Measurements from ENCODE around the gene MBTD1. TPM values are rescaled to one million over a fixed set of nuclear protein-coding genes. Genes with fewer than 3 reads are reported as not detected.
A peak's percentile ranks its signal among the peaks of the same experiment; 100 is the strongest.

Gene MBTD1
- total and polyA plus RNA-seq, 9 of the 15 experiments (the other 6 are each of a cell fraction or from before 2014, with no cell fraction given): 2.1 to 26.3 (median 13.3) TPM

DNA sequence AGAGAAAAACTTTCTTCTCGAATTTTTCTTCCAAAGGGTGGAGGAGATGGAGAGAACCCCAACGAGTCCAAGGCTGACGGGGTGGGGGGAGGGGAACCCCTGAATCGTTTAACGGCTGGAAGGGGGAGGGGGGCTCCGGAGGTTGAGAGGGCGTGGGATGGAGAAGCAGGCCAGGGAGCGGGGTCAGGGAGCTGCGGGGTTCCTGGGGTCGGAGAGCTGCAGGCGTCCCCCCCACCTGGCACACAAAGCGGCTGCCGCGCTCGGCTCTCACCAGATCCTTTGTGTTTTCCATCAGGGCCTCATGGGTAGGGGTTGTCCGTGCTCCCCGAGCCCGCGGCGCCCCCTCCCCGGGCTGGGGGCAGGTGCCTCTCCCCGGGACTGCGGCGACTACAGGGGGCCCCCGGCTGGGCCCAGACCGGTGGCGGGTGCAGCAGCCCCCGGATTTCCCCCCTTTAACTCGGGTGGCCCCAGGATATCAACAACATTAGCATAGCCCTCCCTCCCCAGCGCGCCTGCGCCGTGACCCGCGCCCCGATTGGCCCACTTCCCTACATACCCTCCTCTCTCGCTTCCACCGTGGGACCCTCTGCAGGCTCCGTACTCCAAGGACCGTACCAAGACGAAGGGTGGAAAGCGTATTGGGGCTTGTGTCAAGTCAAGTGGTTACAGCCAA lies at the start of gene MBTD1 (continued):
- TF ChIP-seq THRA (IDR thresholded peaks at IDR 0.05) (no peak), TARDBP (IDR thresholded peaks at IDR 0.05) (0 out of 2 replicates have a peak, but pooled peaks have one; percentile 41), SAP30 (IDR thresholded peaks at IDR 0.05; ENCODE audit: borderline replicate concordance, insufficient read depth, low read depth, low read length, poor library complexity, severe bottlenecking) (peak; percentile 17), TAF1 (IDR thresholded peaks at IDR 0.05; ENCODE audit: control insufficient read depth, extremely low read depth, insufficient read depth, low read length, severe bottlenecking) (peak; percentile 31), ZNF133 (CRISPR knock-in tag; IDR thresholded peaks at IDR 0.05) (no peak), ZBTB7A (IDR thresholded peaks at IDR 0.05; ENCODE audit: borderline replicate concordance, control insufficient read depth, low read depth, low read length) (peak; percentile 90), ZBTB33 (CRISPR knock-in tag; IDR thresholded peaks at IDR 0.05) (0 out of 2 replicates have a peak, but pooled peaks have one; percentile 26), FOXJ3 (CRISPR knock-in tag; IDR thresholded peaks at IDR 0.05) (no peak), HNRNPL (IDR thresholded peaks at IDR 0.05; ENCODE audit: low read depth, low read length) (no peak), SIN3B (IDR thresholded peaks at IDR 0.05; ENCODE audit: low read depth) (peak; percentile 43)
- TF ChIP-seq, protein P1, sequence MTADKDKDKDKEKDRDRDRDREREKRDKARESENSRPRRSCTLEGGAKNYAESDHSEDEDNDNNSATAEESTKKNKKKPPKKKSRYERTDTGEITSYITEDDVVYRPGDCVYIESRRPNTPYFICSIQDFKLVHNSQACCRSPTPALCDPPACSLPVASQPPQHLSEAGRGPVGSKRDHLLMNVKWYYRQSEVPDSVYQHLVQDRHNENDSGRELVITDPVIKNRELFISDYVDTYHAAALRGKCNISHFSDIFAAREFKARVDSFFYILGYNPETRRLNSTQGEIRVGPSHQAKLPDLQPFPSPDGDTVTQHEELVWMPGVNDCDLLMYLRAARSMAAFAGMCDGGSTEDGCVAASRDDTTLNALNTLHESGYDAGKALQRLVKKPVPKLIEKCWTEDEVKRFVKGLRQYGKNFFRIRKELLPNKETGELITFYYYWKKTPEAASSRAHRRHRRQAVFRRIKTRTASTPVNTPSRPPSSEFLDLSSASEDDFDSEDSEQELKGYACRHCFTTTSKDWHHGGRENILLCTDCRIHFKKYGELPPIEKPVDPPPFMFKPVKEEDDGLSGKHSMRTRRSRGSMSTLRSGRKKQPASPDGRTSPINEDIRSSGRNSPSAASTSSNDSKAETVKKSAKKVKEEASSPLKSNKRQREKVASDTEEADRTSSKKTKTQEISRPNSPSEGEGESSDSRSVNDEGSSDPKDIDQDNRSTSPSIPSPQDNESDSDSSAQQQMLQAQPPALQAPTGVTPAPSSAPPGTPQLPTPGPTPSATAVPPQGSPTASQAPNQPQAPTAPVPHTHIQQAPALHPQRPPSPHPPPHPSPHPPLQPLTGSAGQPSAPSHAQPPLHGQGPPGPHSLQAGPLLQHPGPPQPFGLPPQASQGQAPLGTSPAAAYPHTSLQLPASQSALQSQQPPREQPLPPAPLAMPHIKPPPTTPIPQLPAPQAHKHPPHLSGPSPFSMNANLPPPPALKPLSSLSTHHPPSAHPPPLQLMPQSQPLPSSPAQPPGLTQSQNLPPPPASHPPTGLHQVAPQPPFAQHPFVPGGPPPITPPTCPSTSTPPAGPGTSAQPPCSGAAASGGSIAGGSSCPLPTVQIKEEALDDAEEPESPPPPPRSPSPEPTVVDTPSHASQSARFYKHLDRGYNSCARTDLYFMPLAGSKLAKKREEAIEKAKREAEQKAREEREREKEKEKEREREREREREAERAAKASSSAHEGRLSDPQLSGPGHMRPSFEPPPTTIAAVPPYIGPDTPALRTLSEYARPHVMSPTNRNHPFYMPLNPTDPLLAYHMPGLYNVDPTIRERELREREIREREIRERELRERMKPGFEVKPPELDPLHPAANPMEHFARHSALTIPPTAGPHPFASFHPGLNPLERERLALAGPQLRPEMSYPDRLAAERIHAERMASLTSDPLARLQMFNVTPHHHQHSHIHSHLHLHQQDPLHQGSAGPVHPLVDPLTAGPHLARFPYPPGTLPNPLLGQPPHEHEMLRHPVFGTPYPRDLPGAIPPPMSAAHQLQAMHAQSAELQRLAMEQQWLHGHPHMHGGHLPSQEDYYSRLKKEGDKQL (CRISPR knock-in tag; IDR thresholded peaks at IDR 0.05; ENCODE audit: borderline replicate concordance): no peak
- TF ChIP-seq, protein P2, sequence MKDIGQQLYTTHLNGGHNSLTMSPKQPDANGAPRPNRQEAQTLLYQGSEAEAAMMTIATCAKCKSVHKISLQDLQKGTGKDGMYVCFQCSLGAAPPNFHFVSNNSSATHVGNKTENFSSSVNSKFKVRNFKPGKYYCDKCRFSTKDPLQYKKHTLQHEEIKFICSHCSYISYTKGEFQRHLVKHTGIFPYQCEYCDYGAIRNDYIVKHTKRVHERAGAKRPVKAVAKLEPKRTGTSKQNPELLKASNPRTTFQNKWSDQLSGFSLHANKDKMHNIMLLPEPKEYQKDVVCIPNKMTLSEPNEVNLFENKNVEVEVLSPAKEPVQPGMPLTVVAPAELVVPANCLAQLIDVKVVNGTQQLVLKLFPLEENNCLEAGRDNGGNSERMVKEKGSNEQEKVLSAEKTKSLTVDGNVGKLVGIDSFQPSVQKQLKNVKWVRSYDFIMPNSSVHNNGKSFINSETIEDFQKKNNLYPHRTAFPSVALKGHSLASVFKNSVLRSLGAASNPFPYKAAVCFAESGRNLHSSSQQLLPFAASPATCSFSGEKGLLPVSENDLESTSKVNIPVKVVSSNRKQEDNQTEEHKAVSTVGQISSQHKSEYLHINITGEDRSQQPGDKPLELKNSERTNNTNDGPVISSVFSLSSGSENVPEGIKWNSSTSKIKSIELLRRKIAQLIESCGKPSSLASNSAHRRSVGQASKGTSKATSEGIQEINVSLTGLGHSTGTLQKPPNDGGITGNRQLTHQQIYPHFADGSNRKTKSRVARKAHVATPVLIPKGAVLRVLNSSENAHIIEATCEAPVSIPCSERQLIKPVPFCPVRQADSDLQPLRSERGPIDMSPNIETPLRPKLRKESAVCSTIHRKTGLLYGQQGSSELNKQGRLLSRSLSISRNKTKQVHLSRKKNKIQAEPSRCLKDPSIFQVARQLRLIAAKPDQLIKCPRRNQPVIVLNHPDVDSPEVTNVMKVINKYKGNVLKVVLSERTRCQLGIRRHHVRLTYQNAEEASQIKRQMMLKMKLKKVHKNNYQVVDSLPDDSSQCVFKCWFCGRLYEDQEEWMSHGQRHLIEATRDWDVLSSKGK (CRISPR knock-in tag; IDR thresholded peaks at IDR 0.05): no peak
